GM18507 (cell line): ENCODE measurements around the gene AP2S1.
"Not testable (repeated sequence)": the region's sequence is repeated elsewhere in the genome, so short reads cannot be mapped to it uniquely, and the experiment has no call there.

Experiments
- DNase-seq: peaks from one replicate; pipeline ENCODE4 v3.0.0; 2011; ENCODE audit warnings: low read depth; ENCODE audit not compliant: insufficient read length; ENCODE audit errors: extremely low spot score
- FAIRE-seq: peaks from 2 replicates; lab custom pipeline; 2011; peaks lifted over from hg19 to GRCh38; lab: Jason Lieb, UNC

AP2S1 gene

GRCh38 chr19:46847528-46847927, 3.1 kb downstream of the AP2S1 start:
- DNase-seq: no peak

GRCh38 chr19:46845959-46846459, 4.6 kb downstream of the AP2S1 start:
- DNase-seq: no peak
- no peak for FAIRE-seq

More at GRCh38 chr19:46847528-46847927, 3.1 kb downstream of the AP2S1 start:
- no peak for FAIRE-seq

- no peak for FAIRE-seq
Observed at GRCh38 chr19:46844067-46844489, 6.6 kb downstream of the AP2S1 start.

GRCh38 chr19:46842791-46843190, 7.9 kb downstream of the AP2S1 start:
- DNase-seq (no peak), FAIRE-seq (no peak)

More at GRCh38 chr19:46844067-46844489, 6.6 kb downstream of the AP2S1 start:
- no peak for DNase-seq

- FAIRE-seq: no peak
- no peak for DNase-seq
Observed at GRCh38 chr19:46841458-46842083, 9.1 kb downstream of the AP2S1 start.

- DNase-seq (no peak), FAIRE-seq (peak; percentile 76)
Observed at GRCh38 chr19:46840498-46840942, 10.1 kb downstream of the AP2S1 start.

GRCh38 chr19:46839752-46840497, 10.7 kb downstream of the AP2S1 start:
- no peak for FAIRE-seq
- DNase-seq: no peak

GRCh38 chr19:46838160-46838559, 12.5 kb downstream of the AP2S1 start:
- DNase-seq (no peak), FAIRE-seq (no peak)

- DNase-seq (no peak), FAIRE-seq (no peak)
Observed at GRCh38 chr19:46834984-46835383, 15.7 kb downstream of the AP2S1 start.

GRCh38 chr19:46834121-46834520, 16.5 kb downstream of the AP2S1 start:
- no peak for DNase-seq
- no peak for FAIRE-seq

- DNase-seq (no peak), FAIRE-seq (no peak)
Observed at GRCh38 chr19:46830864-46831263, 19.8 kb downstream of the AP2S1 start.

- FAIRE-seq: no peak
Observed at GRCh38 chr19:46828484-46828883, 22.2 kb downstream of the AP2S1 start.

GRCh38 chr19:46825731-46826055, 25.0 kb downstream of the AP2S1 start:
- FAIRE-seq: peak; percentile 15
- no peak for DNase-seq

More at GRCh38 chr19:46828484-46828883, 22.2 kb downstream of the AP2S1 start:
- DNase-seq: no peak

- FAIRE-seq (peak; percentile 64), DNase-seq (no peak)
Observed at GRCh38 chr19:46824890-46825730, 25.5 kb downstream of the AP2S1 start.

GRCh38 chr19:46823049-46823448, 27.6 kb downstream of the AP2S1 start:
- DNase-seq (no peak), FAIRE-seq (no peak)

- FAIRE-seq, DNase-seq: not testable (repeated sequence)
Observed at GRCh38 chr19:46822410-46822787, 28.2 kb downstream of the AP2S1 start.

- no peak for FAIRE-seq
- no peak for DNase-seq
Observed at GRCh38 chr19:46821512-46822409, 28.9 kb downstream of the AP2S1 start.

GRCh38 chr19:46818812-46819211, 31.8 kb downstream of the AP2S1 start:
- DNase-seq (no peak), FAIRE-seq (no peak)
